SK-N-SH (cell line): ENCODE data around the gene LGALS16. TPM values are rescaled to one million over a fixed set of nuclear protein-coding genes. Genes with fewer than 3 reads are reported as not detected.
"Not testable (repeated sequence)": the region's sequence is repeated elsewhere in the genome, so short reads cannot be mapped to it uniquely, and the experiment has no call there.

Experiments
- CTCF ChIA-PET: fragments of 300-600, 350-600 bp; formaldehyde crosslinking; extraction: SDS; loops from one replicate; lab custom pipeline; 2021; lab: Yijun Ruan, JAX
- POLR2A ChIA-PET: fragments of 350-600 bp; sonication (Branson Sonifier 250); formaldehyde crosslinking; extraction: SDS; loops from one replicate; lab custom pipeline; 2020; ENCODE audit warnings: antibody characterized with exemption, inconsistent platforms; lab: Yijun Ruan, JAX
- DNase-seq: peaks from one replicate; pipeline ENCODE4 v3.0.0; 2012
- H2AFZ ChIP-seq: fragments of 200-600 bp; sonication (generic); 2 replicates; pipeline ENCODE4 v1.8.1; 2016; ENCODE audit warnings: antibody characterized with exemption, mild to moderate bottlenecking, low read depth
- H3F3A ChIP-seq: fragments of 200-600 bp; sonication (generic); replicated peaks from 2 replicates; pipeline ENCODE3; 2016; ENCODE audit warnings: antibody characterized with exemption, mild to moderate bottlenecking; ENCODE audit not compliant: insufficient read depth
- H3K27ac ChIP-seq, 2 experiments: fragments of 200-500 bp in 1 of 2; fragments of 200-600 bp in 1 of 2; sonication (Bioruptor generic) in 1 of 2; sonication (generic), shearing (Covaris generic) in 1 of 2; 2 replicates each; pipeline versions ENCODE4 v1.5.1 to v1.6.1; 2014 to 2016; ENCODE audit warnings: low read depth in 2 of 2, inconsistent platforms in 1 of 2, low read length in 1 of 2, mild to moderate bottlenecking in 1 of 2, mixed read lengths in 1 of 2
- H3K27me3 ChIP-seq: fragments of 200-600 bp; sonication (generic), shearing (Covaris generic); 2 replicates; pipeline ENCODE4 v1.6.1; 2016; ENCODE audit warnings: mixed run types; ENCODE audit not compliant: insufficient read depth
- H3K36me3 ChIP-seq, 2 experiments: fragments of 200-500 bp in 1 of 2; fragments of 200-600 bp in 1 of 2; sonication (Bioruptor generic) in 1 of 2; sonication (generic) in 1 of 2; replicated peaks in 1 of 2; 2 replicates each; pipeline versions ENCODE3 to v1.5.1; 2014 to 2016; ENCODE audit warnings: low read length in 1 of 2, mild to moderate bottlenecking in 1 of 2; ENCODE audit not compliant: insufficient read depth in 2 of 2, control insufficient read depth in 1 of 2
- H3K4me1 ChIP-seq, 2 experiments: fragments of 200-500 bp in 1 of 2; fragments of 200-600 bp in 1 of 2; sonication (Bioruptor generic) in 1 of 2; sonication (generic), shearing (Covaris generic) in 1 of 2; 2 replicates each; pipeline versions ENCODE4 v1.5.1 to v1.6.1; 2014 to 2016; ENCODE audit warnings: low read depth in 1 of 2, low read length in 1 of 2, mixed run types in 1 of 2; ENCODE audit not compliant: insufficient read depth in 2 of 2, control insufficient read depth in 1 of 2
- H3K4me2 ChIP-seq: fragments of 200-600 bp; sonication (generic), shearing (Covaris generic); 2 replicates; pipeline ENCODE4 v1.6.1; 2017; ENCODE audit warnings: mixed run types
- H3K4me3 ChIP-seq, 2 experiments: fragments of 200-500 bp in 1 of 2; fragments of 200-600 bp in 1 of 2; sonication (Bioruptor generic) in 1 of 2; sonication (generic), shearing (Covaris generic) in 1 of 2; 2 replicates each; pipeline versions ENCODE4 v1.5.1 to v1.8.1; 2014 to 2016; ENCODE audit warnings: low read depth in 2 of 2, inconsistent platforms in 1 of 2, low read length in 1 of 2, mild to moderate bottlenecking in 1 of 2, mixed read lengths in 1 of 2, moderate library complexity in 1 of 2
- H3K79me2 ChIP-seq: fragments of 200-600 bp; sonication (generic); 2 replicates; pipeline ENCODE4 v1.8.1; 2017; ENCODE audit warnings: mild to moderate bottlenecking; ENCODE audit not compliant: insufficient read depth
- H3K9ac ChIP-seq: fragments of 200-600 bp; sonication (generic); 2 replicates; pipeline ENCODE4 v1.6.1; 2017; ENCODE audit warnings: mixed run types
- H3K9me2 ChIP-seq: fragments of 200-600 bp; sonication (generic); 2 replicates; pipeline ENCODE4 v1.6.1; 2017; ENCODE audit warnings: mixed run types
- H3K9me3 ChIP-seq: fragments of 200-600 bp; sonication (generic); 2 replicates; pipeline ENCODE4 v1.6.1; 2017; ENCODE audit warnings: mixed run types, mild to moderate bottlenecking, moderate library complexity
- H4K20me1 ChIP-seq: fragments of 200-600 bp; sonication (generic); 2 replicates; pipeline ENCODE4 v1.6.1; 2017; ENCODE audit warnings: mild to moderate bottlenecking, mixed run types; ENCODE audit not compliant: insufficient read depth
- ELF1 ChIP-seq: IDR thresholded peaks from 2 replicates; pipeline ENCODE4 v1.4.0; 2012
- FOXJ3 ChIP-seq: sonication (generic); formaldehyde crosslinking; IDR thresholded peaks from 2 replicates; pipeline ENCODE4 v1.5.1; 2020; ENCODE audit warnings: mild to moderate bottlenecking, missing genetic modification reagents
- FOXM1 ChIP-seq: IDR thresholded peaks from 2 replicates; pipeline ENCODE4 v1.4.0; 2012; ENCODE audit warnings: low read depth, mild to moderate bottlenecking
- JUND ChIP-seq: IDR thresholded peaks from 2 replicates; pipeline ENCODE4 v1.4.0; 2012
- NFIC ChIP-seq: IDR thresholded peaks from 2 replicates; pipeline ENCODE4 v1.4.0; 2012; ENCODE audit warnings: borderline replicate concordance
- NRF1 ChIP-seq: IDR thresholded peaks from 2 replicates; pipeline ENCODE4 v1.6.1; 2012; ENCODE audit warnings: low read depth, mild to moderate bottlenecking, low read length
- PBX3 ChIP-seq: IDR thresholded peaks from 2 replicates; pipeline ENCODE4; 2012
- RAD21 ChIP-seq: IDR thresholded peaks from 2 replicates; pipeline ENCODE4 v1.6.1; 2012; ENCODE audit warnings: mild to moderate bottlenecking, low read length
- REST ChIP-seq: IDR thresholded peaks from 2 replicates; pipeline ENCODE4 v1.6.1; 2012; ENCODE audit warnings: mild to moderate bottlenecking, low read depth, low read length, moderate library complexity
- RXRA ChIP-seq: IDR thresholded peaks from 2 replicates; pipeline ENCODE4 v1.4.0; 2012; ENCODE audit warnings: low read depth, mild to moderate bottlenecking, borderline replicate concordance
- SMC3 ChIP-seq: IDR thresholded peaks from 2 replicates; pipeline ENCODE4 v1.6.1; 2012; ENCODE audit warnings: low read depth, low read length, improper control_type of control experiment
- TCF12 ChIP-seq: IDR thresholded peaks from 2 replicates; pipeline ENCODE4 v1.4.0; 2012
- USF2 ChIP-seq: fragments of 150-350 bp; IDR thresholded peaks from 2 replicates; pipeline ENCODE4 v1.6.1; 2017; ENCODE audit warnings: antibody characterized with exemption, low read length, low read depth, borderline replicate concordance
- YY1 ChIP-seq: IDR thresholded peaks from 2 replicates; pipeline ENCODE4 v1.4.0; 2012; ENCODE audit warnings: low read depth, mild to moderate bottlenecking
- ZBTB33 ChIP-seq: IDR thresholded peaks from 2 replicates; pipeline ENCODE4 v1.4.0; 2012; ENCODE audit warnings: low read depth, borderline replicate concordance
- WGBS: methylation state at CpG from one replicate; pipeline ENCODE4 v1.1.6; 2017; ENCODE audit warnings: low lambda C conversion rate; 5-methylcytosine and 5-hydroxymethylcytosine counted together
- polyA plus RNA-seq, 3 experiments: library from polyadenylated mRNA; depleted of rRNA; stranded (reverse); fragments of >200 nt; gene quantifications; 2 replicates each; pipeline ENCODE4 v1.2.3, GENCODE V29; 2012

LGALS16 gene
- polyA plus RNA-seq, 1 of the 3 experiments (the other 2 are of a cell fraction), result not detected

- Histone ChIP-seq H3K4me2 (no peak overlapping the region), H3K36me3 (no peaks in the 10 kb centered on the region), H2AFZ (no peak overlapping the region), H3K9ac (no peak overlapping the region), H3K4me1 (no peaks in the 10 kb centered on the region), H4K20me1 (no peaks in the 10 kb centered on the region), H3K9me2 (no peaks in the 10 kb centered on the region), H3K4me3 (no peak overlapping the region), H3K27ac (no peak overlapping the region), H3K9me3 (no peaks in the 10 kb centered on the region), H3K79me2 (no peaks in the 10 kb centered on the region), H3K27me3 (peaks cover 7% of the 10 kb centered on the region; the same call in 1 of the 2 replicates)
- DNase-seq, result no peak
- no peak for TF ChIP-seq PBX3
- TF ChIP-seq NFIC, result no peak
- no peak for TF ChIP-seq ELF1
- TF ChIP-seq REST, result no peak
- TF ChIP-seq TCF12, result no peak
- no peak for TF ChIP-seq SMC3
- TF ChIP-seq JUND, result no peak
- TF ChIP-seq FOXM1, result no peak
- TF ChIP-seq YY1, result no peak
- no peak for TF ChIP-seq RXRA
- no peak for TF ChIP-seq NRF1
- no peak for TF ChIP-seq FOXJ3 (CRISPR knock-in tag)
- TF ChIP-seq ZBTB33, result no peak
- no peak for TF ChIP-seq USF2
- TF ChIP-seq RAD21, result no peak
- TF ChIP-seq, all 33 proteins: peak for 0
- 23% methylated on average over 5 of the region's 5 CpGs for WGBS
- ChIA-PET CTCF (interaction anchor here (0.8 to 6.1 kb wide), 14 partner anchors 10 to 177 kb away, joined by 3 to 51 read pairs (median 4); no protein-coding TSS in a partner anchor), POLR2A (no interaction called here)
- H3F3A ChIP-seq, result no peaks in the 10 kb centered on the region
Observed at GRCh38 chr19:39672473-39672872, 16.8 kb downstream of the LGALS16 start.

GRCh38 chr19:39673862-39674261, 18.1 kb downstream of the LGALS16 start:
- DNase-seq, H3K9me3 ChIP-seq, H3K4me3 ChIP-seq, H3K9me2 ChIP-seq, H4K20me1 ChIP-seq, POLR2A ChIA-PET, H2AFZ ChIP-seq, H3K27ac ChIP-seq, H3K36me3 ChIP-seq, H3K4me1 ChIP-seq, H3F3A ChIP-seq, H3K27me3 ChIP-seq, H3K79me2 ChIP-seq, H3K4me2 ChIP-seq, H3K9ac ChIP-seq: not testable (repeated sequence)
- CTCF ChIA-PET, result interaction anchor here (1.0 to 6.1 kb wide), 3 partner anchors 21 to 176 kb away, joined by 3 to 51 read pairs (median 7); no protein-coding TSS in a partner anchor
- 0% methylated on average over 1 of the region's 1 CpG for WGBS
